ENCODE results near the gene GRWD1.

Gene GRWD1

GRCh38 chr19:48455171-48455907 lies 9.6 kb downstream of the GRWD1 start, which contains the start of gene KCNJ14:
Gene KCNJ14 (plus strand): TSS chr19:48455574. CDS start chr19:48461725, 6,151 bp downstream.
- ChIA-PET POLR2A (no interaction called here), CTCF (no interaction called here)
- DNase-seq (ENCODE audit: extremely low spot score): no peak
- TF ChIP-seq HDGF (IDR thresholded peaks at IDR 0.05; ENCODE audit: borderline replicate concordance) (no peak), FOXM1 (IDR thresholded peaks at IDR 0.05; ENCODE audit: borderline replicate concordance) (no peak), ZNF384 (IDR thresholded peaks at IDR 0.05) (no peak), LEF1 (IDR thresholded peaks at IDR 0.05; ENCODE audit: borderline replicate concordance) (no peak), PKNOX1 (IDR thresholded peaks at IDR 0.05) (no peak), FOXK2 (IDR thresholded peaks at IDR 0.05) (no peak), ARNT (IDR thresholded peaks at IDR 0.05) (no peak), SP1 (IDR thresholded peaks at IDR 0.05) (no peak)

- POLR2A ChIA-PET: no interaction called here
- TF ChIP-seq LEF1 (IDR thresholded peaks at IDR 0.05; ENCODE audit: borderline replicate concordance): no peak
- no peak for TF ChIP-seq ZNF384 (IDR thresholded peaks at IDR 0.05)
- TF ChIP-seq SUZ12 (IDR thresholded peaks at IDR 0.05): no peak
- TF ChIP-seq CTBP1 (IDR thresholded peaks at IDR 0.05; ENCODE audit: borderline replicate concordance): no peak
- TF ChIP-seq NFRKB (IDR thresholded peaks at IDR 0.05): no peak
- no peak for TF ChIP-seq FOXA1 (IDR thresholded peaks at IDR 0.05)
- TF ChIP-seq FOXK2 (IDR thresholded peaks at IDR 0.05): no peak
- TF ChIP-seq L3MBTL2 (conservative IDR thresholded peaks at IDR 0.05): no peak
- TF ChIP-seq BHLHE40 (IDR thresholded peaks at IDR 0.05; ENCODE audit: borderline replicate concordance): no peak
- TF ChIP-seq SP1 (IDR thresholded peaks at IDR 0.05): no peak
- no peak for TF ChIP-seq PKNOX1 (IDR thresholded peaks at IDR 0.05)
- no peak for TF ChIP-seq FOXM1 (IDR thresholded peaks at IDR 0.05; ENCODE audit: borderline replicate concordance)
- no peak for TF ChIP-seq ELF4 (IDR thresholded peaks at IDR 0.05)
- TF ChIP-seq ARNT (IDR thresholded peaks at IDR 0.05): no peak
- no peak for DNase-seq (ENCODE audit: extremely low spot score)
- CTCF ChIA-PET: no interaction called here
Observed at GRCh38 chr19:48455908-48456562, 10.3 kb downstream of the GRWD1 start.

GRCh38 chr19:48456864-48457263 lies 11.1 kb downstream of the GRWD1 start:
- DNase-seq (ENCODE audit: extremely low spot score): no peak
- CTCF ChIA-PET: interaction anchor here (0.6 kb wide), 1 partner anchor 414 kb away, joined by 4 read pairs; no protein-coding TSS in a partner anchor
- TF ChIP-seq NFRKB (IDR thresholded peaks at IDR 0.05) (no peak), FOXM1 (IDR thresholded peaks at IDR 0.05; ENCODE audit: borderline replicate concordance) (no peak), PKNOX1 (IDR thresholded peaks at IDR 0.05) (no peak)
- POLR2A ChIA-PET: no interaction called here

- CTCF ChIA-PET: no interaction called here
- DNase-seq (ENCODE audit: extremely low spot score): no peak
- no peak for TF ChIP-seq FOXM1 (IDR thresholded peaks at IDR 0.05; ENCODE audit: borderline replicate concordance)
- no peak for TF ChIP-seq FOXA1 (IDR thresholded peaks at IDR 0.05)
- TF ChIP-seq LEF1 (IDR thresholded peaks at IDR 0.05; ENCODE audit: borderline replicate concordance): no peak
- no peak for TF ChIP-seq NFRKB (IDR thresholded peaks at IDR 0.05)
- TF ChIP-seq L3MBTL2 (conservative IDR thresholded peaks at IDR 0.05): no peak
- POLR2A ChIA-PET: interaction anchor here (1.1 kb wide), 1 partner anchor 12 kb away, joined by 3 read pairs; no protein-coding TSS in a partner anchor
Observed at GRCh38 chr19:48458016-48458415, 12.2 kb downstream of the GRWD1 start.

- ChIA-PET CTCF (no interaction called here), POLR2A (no interaction called here)
- DNase-seq (ENCODE audit: extremely low spot score): no peak
- TF ChIP-seq LEF1 (IDR thresholded peaks at IDR 0.05; ENCODE audit: borderline replicate concordance) (no peak), FOXK2 (IDR thresholded peaks at IDR 0.05) (no peak), PKNOX1 (IDR thresholded peaks at IDR 0.05) (no peak)
Observed at GRCh38 chr19:48461651-48461981, 15.8 kb downstream of the GRWD1 start.

GRCh38 chr19:48461982-48462655 lies 16.3 kb downstream of the GRWD1 start:
- DNase-seq (ENCODE audit: extremely low spot score): peak; percentile 56
- CTCF ChIA-PET: no interaction called here
- POLR2A ChIA-PET: no interaction called here
- TF ChIP-seq CTBP1 (IDR thresholded peaks at IDR 0.05; ENCODE audit: borderline replicate concordance) (no peak), BHLHE40 (IDR thresholded peaks at IDR 0.05; ENCODE audit: borderline replicate concordance) (no peak), FOXA1 (IDR thresholded peaks at IDR 0.05) (no peak), TARDBP (IDR thresholded peaks at IDR 0.05) (no peak), ZNF384 (IDR thresholded peaks at IDR 0.05) (no peak), ELF4 (IDR thresholded peaks at IDR 0.05) (no peak), L3MBTL2 (conservative IDR thresholded peaks at IDR 0.05) (no peak), ARNT (IDR thresholded peaks at IDR 0.05) (no peak), HDGF (IDR thresholded peaks at IDR 0.05; ENCODE audit: borderline replicate concordance) (no peak), NFRKB (IDR thresholded peaks at IDR 0.05) (no peak), PKNOX1 (IDR thresholded peaks at IDR 0.05) (no peak), LEF1 (IDR thresholded peaks at IDR 0.05; ENCODE audit: borderline replicate concordance) (no peak), SUZ12 (IDR thresholded peaks at IDR 0.05) (no peak), SP1 (IDR thresholded peaks at IDR 0.05) (no peak), FOXM1 (IDR thresholded peaks at IDR 0.05; ENCODE audit: borderline replicate concordance) (no peak), FOXK2 (IDR thresholded peaks at IDR 0.05) (no peak)

All from HEK293T (cell line).